EH (cell line): ENCODE data around the gene UTP18.
"Not testable (repeated sequence)": the region's sequence is repeated elsewhere in the genome, so short reads cannot be mapped to it uniquely, and the experiment has no call there.

Experiments
- DNase-seq: peaks from one replicate; pipeline ENCODE4 v3.0.0-alpha.2; 2015; ENCODE audit warnings: low read depth

UTP18 gene

DNA sequence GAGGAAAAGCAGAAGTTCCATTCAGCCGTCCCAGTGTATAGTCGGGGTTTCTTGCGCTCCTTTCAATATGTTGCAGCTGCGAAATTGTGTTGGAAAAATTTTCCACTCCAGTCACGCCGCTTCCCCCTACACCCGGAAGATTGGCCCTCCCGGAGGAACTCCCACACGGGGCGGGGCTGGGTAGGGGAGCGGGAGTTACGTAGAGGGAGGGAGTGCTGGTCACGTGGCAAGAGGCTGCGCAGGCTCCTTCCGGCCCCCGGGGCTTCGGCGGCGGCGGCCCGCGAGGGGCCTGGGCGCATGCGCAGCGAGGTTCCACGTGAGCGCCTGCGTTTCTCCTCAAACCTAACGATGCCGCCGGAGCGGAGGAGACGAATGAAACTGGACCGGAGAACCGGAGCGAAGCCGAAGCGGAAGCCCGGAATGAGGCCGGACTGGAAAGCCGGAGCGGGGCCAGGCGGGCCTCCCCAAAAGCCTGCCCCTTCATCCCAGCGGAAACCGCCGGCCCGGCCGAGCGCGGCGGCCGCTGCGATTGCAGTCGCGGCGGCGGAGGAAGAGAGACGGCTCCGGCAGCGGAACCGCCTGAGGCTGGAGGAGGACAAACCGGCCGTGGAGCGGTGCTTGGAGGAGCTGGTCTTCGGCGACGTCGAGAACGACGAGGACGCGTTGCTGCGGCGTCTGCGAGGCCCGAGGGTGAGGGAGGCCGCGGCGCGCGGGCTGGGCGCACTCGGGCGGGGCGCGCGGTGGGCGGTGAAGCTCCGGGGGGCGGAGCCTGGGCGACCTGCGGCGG is at the start of gene UTP18:
Gene UTP18 (plus strand): TSS at position 310 of the 787 bp plus-strand sequence. CDS start 39 bp downstream, at position 349.
- DNase-seq, result peak; percentile 97

DNA sequence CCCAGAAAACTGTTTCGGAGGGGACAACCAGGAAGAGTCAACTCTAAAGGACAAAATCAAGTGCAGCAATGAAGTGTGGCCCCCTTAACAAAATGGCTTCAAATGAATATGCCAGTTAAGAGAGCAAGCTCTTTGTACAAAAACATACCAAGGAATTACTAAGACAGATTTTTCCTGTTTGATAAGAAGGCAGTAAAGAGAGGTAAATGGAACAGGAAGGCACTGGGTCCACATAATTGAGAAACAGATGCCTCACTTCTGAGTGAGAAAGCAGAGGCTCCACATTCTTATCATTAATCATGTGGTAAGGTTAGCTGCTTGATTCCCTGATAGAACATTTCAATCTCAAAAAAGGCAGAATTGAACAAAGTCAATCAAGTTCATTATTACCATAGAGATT is 45.4 kb upstream of the UTP18 start:
- no peak for DNase-seq

DNA sequence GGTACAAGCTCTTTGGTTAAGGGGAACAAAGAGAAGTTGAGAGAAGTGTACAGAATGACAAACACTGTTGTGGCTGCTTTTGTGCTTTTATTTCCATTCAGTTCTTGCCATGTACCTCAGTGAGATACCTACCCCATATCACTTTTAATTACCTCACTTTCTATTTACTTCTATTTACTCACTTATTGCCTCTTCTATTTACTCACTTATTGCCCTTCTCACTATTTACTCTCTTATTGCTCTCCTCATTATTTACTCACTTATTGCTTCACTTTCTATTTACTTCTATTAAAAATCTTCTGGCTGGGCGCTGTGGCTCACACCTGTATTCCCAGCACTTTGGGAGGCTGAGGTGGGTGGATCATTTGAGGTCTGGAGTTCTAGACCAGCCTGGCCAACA is 42.4 kb upstream of the UTP18 start:
- DNase-seq, result no peak

DNA sequence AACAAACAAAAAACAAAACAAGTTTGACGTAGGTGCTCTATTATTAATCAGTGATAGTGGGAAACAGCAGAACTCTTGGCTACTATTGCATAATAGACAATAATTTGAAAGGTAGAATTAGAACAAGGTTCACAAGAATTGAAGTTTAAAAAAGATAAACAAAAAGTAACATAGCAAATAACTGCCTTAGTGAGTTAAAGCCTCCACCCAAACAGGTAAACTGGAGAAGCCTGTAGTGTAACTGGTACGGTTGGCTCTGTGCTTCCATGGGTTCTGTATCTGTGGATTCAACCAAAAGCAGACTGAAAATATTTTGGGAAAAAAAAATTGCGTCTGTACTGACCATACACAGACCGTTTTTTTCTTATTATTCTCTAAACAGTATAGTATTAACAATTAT is 39.0 kb upstream of the UTP18 start:
- DNase-seq, result no peak

DNA sequence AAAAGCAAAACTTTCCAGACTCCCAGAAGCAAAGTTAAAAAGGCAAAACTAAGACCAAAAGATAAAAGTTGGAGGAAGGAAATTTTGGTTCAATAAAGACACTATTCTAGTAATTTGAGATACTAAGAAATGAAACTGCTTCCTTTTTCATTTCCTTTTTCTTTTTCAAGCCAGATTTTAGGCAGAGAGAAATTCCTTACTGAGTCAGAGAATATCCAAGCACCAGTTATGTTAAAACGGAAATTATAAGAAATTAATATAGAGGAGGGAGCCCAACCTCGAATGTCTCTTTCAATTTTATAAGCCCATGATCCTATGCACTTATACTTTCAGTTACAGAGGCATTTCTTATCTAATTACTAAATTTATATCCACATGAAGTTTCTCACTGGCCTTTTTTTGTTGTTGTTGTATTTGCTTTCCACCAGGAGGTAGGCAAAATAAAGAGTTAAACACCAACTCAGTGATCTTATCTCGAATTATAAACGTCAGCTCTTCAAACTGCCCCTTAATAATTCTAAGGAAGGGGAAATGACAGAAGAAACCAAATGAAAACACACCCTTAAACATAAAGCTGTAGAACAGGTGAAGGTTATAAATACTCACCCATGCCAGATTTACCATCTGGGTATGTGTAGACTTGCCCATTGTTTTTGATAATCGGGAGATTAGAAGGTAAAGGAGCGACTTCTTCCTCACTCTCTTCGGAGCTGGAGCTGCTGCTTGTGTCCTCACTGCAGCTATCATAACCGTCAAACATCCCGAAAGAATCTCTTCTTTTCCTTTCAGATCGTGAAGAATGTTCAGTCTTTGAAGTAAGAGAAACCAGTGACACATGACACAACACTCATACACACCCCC is 35.7 kb upstream of the UTP18 start:
- DNase-seq, result no peak

- DNase-seq, result not testable (repeated sequence)
Measured at GRCh38 chr17:51225523-51225922, 34.8 kb upstream of the UTP18 start.

GRCh38 chr17:51228161-51228560 is 32.2 kb upstream of the UTP18 start:
- peak; percentile 47 for DNase-seq

GRCh38 chr17:51229889-51230288 is 30.5 kb upstream of the UTP18 start:
- no peak for DNase-seq

- no peak for DNase-seq
Measured at GRCh38 chr17:51230306-51230705, 30.0 kb upstream of the UTP18 start.

GRCh38 chr17:51231999-51232398 is 28.3 kb upstream of the UTP18 start:
- DNase-seq, result no peak

GRCh38 chr17:51234162-51234561 is 26.2 kb upstream of the UTP18 start:
- DNase-seq, result no peak

DNA sequence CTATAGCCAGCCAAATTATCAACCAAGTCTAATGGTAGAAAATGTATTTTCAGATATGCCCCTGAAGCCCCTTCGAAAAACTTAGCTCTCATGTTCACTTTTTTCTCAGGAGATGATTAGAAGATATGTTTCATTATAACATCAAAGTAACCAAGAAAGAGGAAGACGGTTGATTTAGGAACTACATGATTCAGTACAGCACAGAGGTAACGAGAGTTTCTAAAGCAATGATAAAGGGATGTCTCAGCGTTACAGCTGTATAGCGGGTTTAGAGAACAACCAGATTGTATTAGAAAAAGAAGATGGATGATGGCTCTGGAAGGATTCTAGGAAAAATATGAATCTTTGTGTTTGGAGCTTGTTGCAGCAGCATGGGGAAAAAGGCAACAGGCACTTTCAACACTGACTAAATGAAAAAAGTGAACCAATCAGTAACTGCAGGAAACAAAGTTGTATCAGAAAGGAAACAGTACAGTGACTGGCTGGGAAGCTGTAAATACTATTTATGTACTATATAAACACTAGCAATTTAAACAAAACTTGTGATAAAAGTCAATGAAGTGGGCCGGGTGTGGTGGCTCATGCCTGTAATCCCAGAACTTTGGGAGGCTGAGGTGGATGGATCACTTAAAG is 22.0 kb upstream of the UTP18 start:
- DNase-seq, result no peak

DNA sequence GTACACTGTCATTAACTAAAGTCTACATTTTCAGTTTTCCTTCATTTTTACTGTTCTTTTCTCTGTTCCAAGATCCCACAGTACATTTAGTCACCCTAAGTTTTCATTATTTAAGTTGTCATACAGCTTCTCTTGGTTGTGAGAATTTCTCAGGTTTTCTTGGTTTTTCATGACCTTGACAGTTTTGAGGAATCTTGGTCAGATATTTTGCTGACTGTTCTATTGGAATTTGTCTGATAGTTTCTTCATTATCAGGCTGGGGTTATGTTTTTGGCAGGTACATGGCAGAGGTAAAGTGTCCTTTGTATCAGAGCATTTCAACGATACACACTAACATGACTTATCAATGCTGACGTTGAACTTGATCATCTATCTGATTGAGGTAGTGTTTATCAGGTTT is 20.1 kb upstream of the UTP18 start:
- DNase-seq, result no peak

DNA sequence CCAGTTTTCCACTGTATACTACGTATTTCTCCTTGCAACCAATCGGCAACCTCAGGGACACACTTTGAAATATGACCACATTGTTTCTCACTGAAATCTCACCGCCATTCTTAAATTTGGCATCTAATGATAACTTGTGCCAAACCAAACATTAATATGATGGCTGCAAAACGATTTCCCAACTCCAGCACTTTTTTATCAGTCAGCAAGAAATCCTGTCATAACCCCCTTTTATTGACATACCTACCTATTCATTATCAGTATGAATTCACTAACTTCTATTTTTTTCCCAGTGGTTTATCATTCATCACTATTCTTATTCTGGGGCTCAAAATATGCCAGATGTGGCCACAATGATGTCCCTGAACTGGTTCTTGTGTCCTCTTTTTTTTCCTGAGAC is 16.3 kb upstream of the UTP18 start:
- no peak for DNase-seq

GRCh38 chr17:51245535-51245934 is 14.8 kb upstream of the UTP18 start:
- peak; percentile 67 for DNase-seq

- peak; percentile 29 for DNase-seq
Measured at GRCh38 chr17:51250314-51250840, 10.0 kb upstream of the UTP18 start.

DNA sequence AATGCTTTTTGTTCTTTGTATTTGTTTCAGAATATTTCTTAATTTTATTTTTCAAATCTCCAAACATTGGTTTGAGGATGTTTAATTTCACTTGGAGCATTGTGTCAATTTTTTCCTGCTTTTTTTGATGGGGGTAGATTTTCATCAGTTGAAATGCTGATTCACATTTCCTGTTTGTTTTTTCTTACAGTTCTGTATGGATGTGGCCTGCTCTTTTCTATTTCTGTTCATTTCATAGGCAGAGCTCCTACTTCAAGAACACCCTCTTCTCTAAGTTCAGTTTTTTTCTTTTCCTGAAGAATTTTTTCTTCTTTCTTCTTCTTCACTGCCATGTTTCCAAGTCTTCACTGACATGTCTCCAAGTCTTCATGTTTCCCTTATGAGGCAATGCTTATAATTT is 9.3 kb upstream of the UTP18 start:
- DNase-seq, result peak; percentile 47

DNA sequence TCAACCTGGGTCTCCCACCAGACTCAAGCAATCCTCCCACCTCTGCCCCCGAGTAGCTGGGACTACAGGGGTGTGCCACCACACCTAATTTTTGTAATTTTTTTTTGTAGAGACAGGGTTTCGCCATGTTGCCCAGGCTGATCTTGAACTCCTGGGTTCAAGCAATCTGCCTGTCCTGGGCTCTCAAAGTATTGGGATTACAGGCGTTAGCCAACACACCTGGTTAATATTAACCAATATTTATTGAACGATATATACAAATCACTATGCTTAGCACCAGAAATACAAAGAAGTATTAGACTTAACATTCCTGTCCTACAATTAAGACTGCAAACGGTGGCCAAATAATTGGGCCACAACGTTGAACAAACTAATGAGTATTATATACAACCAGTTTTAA is 4.7 kb upstream of the UTP18 start:
- DNase-seq, result no peak

DNA sequence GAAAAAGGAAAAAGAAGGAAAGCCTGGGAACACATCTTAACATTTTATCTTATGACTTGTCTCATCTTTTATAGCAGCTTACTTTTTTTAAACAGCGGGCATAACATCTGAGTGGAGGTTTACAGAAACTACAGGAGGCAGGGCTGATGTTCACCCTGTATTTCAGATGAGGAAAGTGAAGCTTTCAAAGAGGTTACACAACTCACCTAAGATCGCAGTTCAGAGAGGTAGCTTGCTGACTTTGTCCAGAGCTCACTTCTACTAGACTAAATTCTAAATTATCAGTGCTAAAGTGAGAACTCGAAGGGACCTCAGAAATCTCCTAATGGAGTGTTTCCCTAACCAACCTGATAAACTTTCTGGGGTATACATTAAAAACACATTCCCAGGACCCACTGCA is 4.2 kb upstream of the UTP18 start:
- DNase-seq, result no peak

DNA sequence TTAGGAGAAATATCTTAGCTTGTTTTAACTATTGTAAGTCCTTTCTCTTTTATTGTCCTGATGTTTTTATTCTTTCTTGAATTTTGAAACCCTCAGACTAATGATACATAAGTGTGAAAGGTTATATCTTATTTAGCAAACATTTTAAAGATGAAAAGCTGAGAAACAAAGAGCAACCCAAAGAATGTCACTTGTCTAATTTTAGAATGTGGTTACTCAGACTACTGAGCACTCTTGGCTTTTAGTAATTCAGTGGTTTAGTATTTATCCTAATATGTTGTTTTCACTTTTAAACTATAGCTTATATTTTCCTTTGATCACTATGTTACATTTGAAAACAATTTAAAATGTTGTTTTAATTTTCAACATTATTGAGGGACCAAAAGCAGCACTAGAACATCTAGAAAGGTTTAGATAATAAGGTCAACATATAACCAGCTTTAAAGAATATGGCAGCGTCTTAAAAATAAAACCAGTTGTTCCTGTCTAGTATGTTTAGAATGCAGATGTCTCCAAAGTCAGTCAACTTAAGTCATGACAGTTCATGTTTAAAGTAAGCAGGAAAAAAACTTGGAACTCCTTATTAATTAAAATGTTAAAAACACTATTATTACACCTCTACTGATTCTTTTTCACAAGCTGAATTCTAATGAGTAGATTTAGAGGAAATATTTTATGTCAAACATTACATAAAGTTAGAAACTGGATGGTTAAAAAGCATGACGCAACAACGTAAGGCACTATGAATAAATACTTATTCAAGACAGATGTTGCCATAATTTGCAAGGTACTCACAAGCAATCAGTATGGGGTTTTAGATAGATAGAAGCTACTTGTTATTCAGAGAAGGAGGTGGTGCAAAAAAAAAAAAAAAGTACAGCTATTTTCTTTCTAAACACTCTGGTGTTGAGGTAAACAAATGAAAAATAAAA is 2.9 kb upstream of the UTP18 start:
- peak; percentile 39 for DNase-seq
